Hepatocyte (in vitro differentiated cells): ENCODE measurements around the gene DCAF6.

Source experiments
- EZH2 ChIP-seq: fragments of 200-600 bp; sonication (generic); IDR thresholded peaks from 2 replicates; pipeline ENCODE4 v1.6.1; 2016; ENCODE audit warnings: antibody characterized with exemption, mild to moderate bottlenecking, borderline replicate concordance
- EZH2phosphoT487 ChIP-seq: fragments of 200-600 bp; sonication (generic); IDR thresholded peaks from one replicate; pipeline ENCODE4 v1.6.1; 2018; ENCODE audit warnings: antibody characterized with exemption, mild to moderate bottlenecking, low read depth, moderate library complexity; ENCODE audit not compliant: unreplicated experiment, severe bottlenecking
- TF ChIP-seq, protein P1 (sequence below): fragments of 200-600 bp; sonication (generic); IDR thresholded peaks from 2 replicates; pipeline ENCODE4 v1.5.1; 2016; ENCODE audit warnings: antibody characterized with exemption, mild to moderate bottlenecking; ENCODE audit not compliant: poor library complexity

- TF ChIP-seq EZH2phosphoT487, result no peak
- TF ChIP-seq, protein P1, sequence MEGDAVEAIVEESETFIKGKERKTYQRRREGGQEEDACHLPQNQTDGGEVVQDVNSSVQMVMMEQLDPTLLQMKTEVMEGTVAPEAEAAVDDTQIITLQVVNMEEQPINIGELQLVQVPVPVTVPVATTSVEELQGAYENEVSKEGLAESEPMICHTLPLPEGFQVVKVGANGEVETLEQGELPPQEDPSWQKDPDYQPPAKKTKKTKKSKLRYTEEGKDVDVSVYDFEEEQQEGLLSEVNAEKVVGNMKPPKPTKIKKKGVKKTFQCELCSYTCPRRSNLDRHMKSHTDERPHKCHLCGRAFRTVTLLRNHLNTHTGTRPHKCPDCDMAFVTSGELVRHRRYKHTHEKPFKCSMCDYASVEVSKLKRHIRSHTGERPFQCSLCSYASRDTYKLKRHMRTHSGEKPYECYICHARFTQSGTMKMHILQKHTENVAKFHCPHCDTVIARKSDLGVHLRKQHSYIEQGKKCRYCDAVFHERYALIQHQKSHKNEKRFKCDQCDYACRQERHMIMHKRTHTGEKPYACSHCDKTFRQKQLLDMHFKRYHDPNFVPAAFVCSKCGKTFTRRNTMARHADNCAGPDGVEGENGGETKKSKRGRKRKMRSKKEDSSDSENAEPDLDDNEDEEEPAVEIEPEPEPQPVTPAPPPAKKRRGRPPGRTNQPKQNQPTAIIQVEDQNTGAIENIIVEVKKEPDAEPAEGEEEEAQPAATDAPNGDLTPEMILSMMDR, result no peak
- no peak for TF ChIP-seq EZH2
These were observed 183.3 kb downstream of the DCAF6 start for GRCh38 chr1:168119750-168120149.
